Measurements from ENCODE around the gene CALHM6.
"Not testable (repeated sequence)": the region's sequence is repeated elsewhere in the genome, so short reads cannot be mapped to it uniquely, and the experiment has no call there.

GRCh38 chr6:116495161-116495560 is 34.0 kb downstream of the CALHM6 start:
- not testable (repeated sequence) for TF ChIP-seq CTCF (IDR thresholded peaks at IDR 0.05; ENCODE audit: insufficient read depth, low read length, poor library complexity, severe bottlenecking); EZH2phosphoT487 (conservative IDR thresholded peaks at IDR 0.05; ENCODE audit: low read length)
